Vagina (tissue), 2 donors: ENCODE results near the gene HRH3. TPM values are rescaled to one million over a fixed set of nuclear protein-coding genes. Genes with fewer than 3 reads are reported as not detected.

Experiments used
- DNase-seq, 2 donors: peaks; one replicate each; pipeline ENCODE4 v3.0.0-alpha.2; 2017; ENCODE audit errors: extremely low spot score in 2 of 2
- H3K27ac ChIP-seq: fragments of 200-600 bp; sonication (generic); one replicate; pipeline ENCODE4 v1.5.1; 2019
- H3K27me3 ChIP-seq: fragments of 200-600 bp; sonication (generic); one replicate; pipeline ENCODE4 v1.5.1; 2019
- H3K36me3 ChIP-seq, 2 donors: fragments of 200-600 bp; sonication (generic); one replicate each; pipeline ENCODE4 v1.5.1; 2017 to 2019
- H3K4me1 ChIP-seq: fragments of 200-600 bp; sonication (generic); one replicate; pipeline ENCODE4 v1.5.1; 2019
- H3K4me3 ChIP-seq, 2 donors: fragments of 200-600 bp; sonication (generic); 1 replicate in 1 of 2; 2 replicates in 1 of 2; pipeline ENCODE4 v1.5.1; 2016 to 2019
- H3K9me3 ChIP-seq: fragments of 200-600 bp; sonication (generic); one replicate; pipeline ENCODE4 v1.5.1; 2019
- POLR2A ChIP-seq, 2 donors: fragments of 450-650 bp; IDR thresholded peaks; one replicate each; pipeline ENCODE4 v1.6.1; 2017; ENCODE audit warnings: antibody characterized with exemption in 2 of 2, mild to moderate bottlenecking in 2 of 2, moderate library complexity in 2 of 2
- POLR2AphosphoS5 ChIP-seq, 2 donors: sonication (generic); formaldehyde crosslinking; IDR thresholded peaks; one replicate each; pipeline ENCODE4 v1.9.0; 2017; ENCODE audit warnings: antibody characterized with exemption in 2 of 2, mild to moderate bottlenecking in 2 of 2, low read depth in 1 of 2; ENCODE audit not compliant: insufficient read depth in 1 of 2
- intact Hi-C: fragments of 100-400 bp; cut with DNase I; formaldehyde crosslinking; loops from one replicate; pipeline ENCODE4 v1.15.1; 2023
- total RNA-seq: library from RNA; depleted of rRNA; stranded (reverse); fragments of >200 nt; gene quantifications from one replicate; pipeline ENCODE4 v1.2.3, GENCODE V29; 2016
- TF ChIP-seq, protein P1 (sequence below), 3 experiments: fragments of 450-650 bp in 2 of 3; fragments of 200-600 bp in 1 of 3; sonication (generic) in 1 of 3; IDR thresholded peaks; one replicate each; pipeline ENCODE4 v1.5.1; 2017 to 2019; ENCODE audit warnings: antibody characterized with exemption in 3 of 3, mild to moderate bottlenecking in 2 of 3, moderate library complexity in 2 of 3

The HRH3 gene
- total RNA-seq, 1 donor from 2014 or later = not detected

DNA sequence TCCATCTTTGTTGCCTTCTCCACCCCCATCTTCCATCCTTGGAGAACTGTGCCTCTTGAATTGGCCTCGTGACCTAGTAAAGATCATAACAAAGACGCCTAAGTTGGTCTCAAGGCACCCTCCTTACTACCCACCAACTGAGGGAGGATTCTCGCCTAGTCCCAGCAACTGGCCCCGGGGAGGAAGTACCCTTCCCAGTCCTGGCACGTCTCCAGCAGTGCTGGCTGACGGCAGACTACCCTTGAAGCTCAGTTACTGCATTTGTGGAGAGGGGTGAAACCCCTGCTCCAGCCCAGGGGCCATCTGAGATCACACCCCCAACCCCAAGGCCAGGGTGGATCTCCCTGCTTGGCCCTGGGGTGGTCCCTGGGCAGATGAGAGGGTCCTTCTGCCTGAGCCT is 16.1 kb upstream of the HRH3 start:
- no peaks in the 10 kb centered on the region for H3K36me3 ChIP-seq
- H3K4me1 ChIP-seq = peaks cover 46% of the 10 kb centered on the region
- intact Hi-C loops = no loop called here

DNA sequence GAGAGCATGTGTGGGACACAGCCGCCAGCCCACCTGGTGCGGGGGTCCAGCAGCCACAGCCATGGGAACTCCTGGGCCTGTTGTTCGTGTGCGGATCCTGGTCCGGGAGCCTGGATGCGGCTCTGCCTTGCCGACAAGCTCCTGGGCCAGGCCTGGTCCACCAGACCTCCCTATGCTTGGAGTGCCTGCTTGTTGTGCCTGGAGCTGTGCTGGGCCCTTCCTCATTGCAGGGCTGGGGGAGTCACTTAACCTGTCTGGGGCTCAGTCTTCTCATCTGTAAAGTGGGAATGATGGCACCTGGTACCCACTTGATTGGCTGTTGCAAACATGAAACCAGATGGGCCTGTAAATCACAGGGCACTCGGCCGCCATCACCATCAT is 15.7 kb upstream of the HRH3 start:
- no peaks in the 10 kb centered on the region for H3K36me3 ChIP-seq
- TF ChIP-seq POLR2AphosphoS5 (IDR thresholded peaks at IDR 0.05; ENCODE audit: insufficient read depth in 1 of 2, low read depth in 1 of 2) (no peak), POLR2A (IDR thresholded peaks at IDR 0.05) (no peak)
- TF ChIP-seq, protein P1, sequence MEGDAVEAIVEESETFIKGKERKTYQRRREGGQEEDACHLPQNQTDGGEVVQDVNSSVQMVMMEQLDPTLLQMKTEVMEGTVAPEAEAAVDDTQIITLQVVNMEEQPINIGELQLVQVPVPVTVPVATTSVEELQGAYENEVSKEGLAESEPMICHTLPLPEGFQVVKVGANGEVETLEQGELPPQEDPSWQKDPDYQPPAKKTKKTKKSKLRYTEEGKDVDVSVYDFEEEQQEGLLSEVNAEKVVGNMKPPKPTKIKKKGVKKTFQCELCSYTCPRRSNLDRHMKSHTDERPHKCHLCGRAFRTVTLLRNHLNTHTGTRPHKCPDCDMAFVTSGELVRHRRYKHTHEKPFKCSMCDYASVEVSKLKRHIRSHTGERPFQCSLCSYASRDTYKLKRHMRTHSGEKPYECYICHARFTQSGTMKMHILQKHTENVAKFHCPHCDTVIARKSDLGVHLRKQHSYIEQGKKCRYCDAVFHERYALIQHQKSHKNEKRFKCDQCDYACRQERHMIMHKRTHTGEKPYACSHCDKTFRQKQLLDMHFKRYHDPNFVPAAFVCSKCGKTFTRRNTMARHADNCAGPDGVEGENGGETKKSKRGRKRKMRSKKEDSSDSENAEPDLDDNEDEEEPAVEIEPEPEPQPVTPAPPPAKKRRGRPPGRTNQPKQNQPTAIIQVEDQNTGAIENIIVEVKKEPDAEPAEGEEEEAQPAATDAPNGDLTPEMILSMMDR (IDR thresholded peaks at IDR 0.05) = no peak
- intact Hi-C loops = no loop called here
- DNase-seq = no peak
- no peaks in the 10 kb centered on the region for H3K9me3 ChIP-seq
- no peak overlapping the region for H3K27ac ChIP-seq
- H3K4me1 ChIP-seq = peaks cover 43% of the 10 kb centered on the region
- no peak overlapping the region for H3K4me3 ChIP-seq
- H3K27me3 ChIP-seq = no peaks in the 10 kb centered on the region

More for the DNA sequence above, 16.1 kb upstream of the HRH3 start:
- Histone ChIP-seq H3K9me3 (no peaks in the 10 kb centered on the region), H3K27me3 (no peaks in the 10 kb centered on the region), H3K27ac (no peak overlapping the region), H3K4me3 (no peak overlapping the region)
- DNase-seq = no peak
- no peak for TF ChIP-seq POLR2AphosphoS5 (IDR thresholded peaks at IDR 0.05; ENCODE audit: insufficient read depth in 1 of 2, low read depth in 1 of 2)
- TF ChIP-seq POLR2A (IDR thresholded peaks at IDR 0.05) = no peak
- TF ChIP-seq, protein P1 (IDR thresholded peaks at IDR 0.05) = no peak

- TF ChIP-seq POLR2AphosphoS5 (IDR thresholded peaks at IDR 0.05; ENCODE audit: insufficient read depth in 1 of 2, low read depth in 1 of 2) = no peak
- TF ChIP-seq, protein P1 (IDR thresholded peaks at IDR 0.05) = no peak
- TF ChIP-seq POLR2A (IDR thresholded peaks at IDR 0.05) = no peak
- Histone ChIP-seq H3K4me1 (peaks cover 38% of the 10 kb centered on the region), H3K9me3 (no peaks in the 10 kb centered on the region), H3K27me3 (no peaks in the 10 kb centered on the region), H3K36me3 (no peaks in the 10 kb centered on the region), H3K27ac (no peak overlapping the region), H3K4me3 (no peak overlapping the region)
- DNase-seq = no peak
- intact Hi-C loops = no loop called here
These were observed 15.1 kb upstream of the HRH3 start for GRCh38 chr20:62235001-62235776.

DNA sequence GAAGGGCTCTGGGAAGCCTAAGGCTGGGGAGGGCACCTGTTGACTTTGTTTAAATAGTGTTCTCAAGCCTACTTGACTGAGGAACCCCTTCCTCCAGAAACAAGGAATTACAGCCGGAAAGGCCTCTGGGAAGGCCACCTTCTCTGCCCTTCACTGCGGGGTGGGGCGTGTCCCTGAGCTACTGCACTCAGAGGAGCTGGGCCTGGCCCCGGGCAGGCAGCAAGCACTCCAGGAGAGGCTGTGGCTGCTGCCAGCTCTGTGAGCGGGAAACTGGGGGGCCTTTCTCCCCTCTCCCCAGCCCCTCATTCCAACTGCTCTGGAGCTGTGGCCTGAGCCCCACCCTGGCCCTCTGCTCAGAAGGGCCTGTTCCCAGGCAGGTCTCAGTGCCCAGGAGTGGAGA is 14.3 kb upstream of the HRH3 start:
- TF ChIP-seq, protein P1 (IDR thresholded peaks at IDR 0.05) = no peak
- no peak for TF ChIP-seq POLR2A (IDR thresholded peaks at IDR 0.05)
- no peak for TF ChIP-seq POLR2AphosphoS5 (IDR thresholded peaks at IDR 0.05; ENCODE audit: insufficient read depth in 1 of 2, low read depth in 1 of 2)
- H3K27ac ChIP-seq = no peak overlapping the region
- intact Hi-C loops = no loop called here
- no peaks in the 10 kb centered on the region for H3K36me3 ChIP-seq
- no peaks in the 10 kb centered on the region for H3K9me3 ChIP-seq
- peaks cover 31% of the 10 kb centered on the region for H3K4me1 ChIP-seq
- H3K27me3 ChIP-seq = no peaks in the 10 kb centered on the region
- no peak for DNase-seq
- no peak overlapping the region for H3K4me3 ChIP-seq

- Histone ChIP-seq H3K27me3 (no peaks in the 10 kb centered on the region), H3K36me3 (no peaks in the 10 kb centered on the region), H3K4me3 (no peak overlapping the region), H3K4me1 (peaks cover 26% of the 10 kb centered on the region), H3K9me3 (no peaks in the 10 kb centered on the region), H3K27ac (no peak overlapping the region)
- TF ChIP-seq, protein P1 (IDR thresholded peaks at IDR 0.05) = no peak
- TF ChIP-seq POLR2AphosphoS5 (IDR thresholded peaks at IDR 0.05; ENCODE audit: insufficient read depth in 1 of 2, low read depth in 1 of 2) = no peak
- TF ChIP-seq POLR2A (IDR thresholded peaks at IDR 0.05) = no peak
- intact Hi-C loops = no loop called here
- no peak for DNase-seq
These were observed 13.6 kb upstream of the HRH3 start for GRCh38 chr20:62233684-62234083.
